ENCODE results near the gene AEN. TPM values are rescaled to one million over a fixed set of nuclear protein-coding genes. Genes with fewer than 3 reads are reported as not detected.
"Not testable (repeated sequence)": the region's sequence is repeated elsewhere in the genome, so short reads cannot be mapped to it uniquely, and the experiment has no call there.

Gene AEN
- total and polyA plus RNA-seq, 8 donors: 3.2 to 20.7 (median 5.0) TPM

DNA sequence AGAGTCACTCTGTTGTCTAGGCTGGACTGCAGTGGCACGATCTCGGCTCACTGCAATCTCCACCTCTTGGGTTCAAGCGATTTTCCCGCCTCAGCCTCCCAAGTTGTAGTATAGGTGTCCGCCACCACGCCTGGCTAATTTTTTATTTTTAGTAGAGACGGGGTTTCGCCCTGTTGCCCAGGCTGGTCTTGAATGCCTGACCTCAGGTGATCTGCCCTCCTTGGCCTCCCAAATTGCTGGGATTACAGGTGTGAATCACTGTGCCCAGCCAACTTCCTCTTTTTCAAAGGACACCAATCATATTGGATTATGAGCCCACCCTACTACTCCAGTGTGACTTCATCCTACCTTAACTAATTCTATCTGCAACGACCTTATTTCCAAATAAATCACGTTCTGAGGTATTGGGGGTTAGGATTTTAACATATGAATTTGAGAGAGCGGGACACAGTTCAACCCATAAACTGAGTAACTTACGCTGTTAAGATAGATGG lies 20.9 kb downstream of the AEN start:
- no peak overlapping the region for H3K4me3 ChIP-seq
- peaks cover 18 to 59% of the 10 kb centered on the region in 2 donors for H3K4me1 ChIP-seq
- TF ChIP-seq, protein P1, sequence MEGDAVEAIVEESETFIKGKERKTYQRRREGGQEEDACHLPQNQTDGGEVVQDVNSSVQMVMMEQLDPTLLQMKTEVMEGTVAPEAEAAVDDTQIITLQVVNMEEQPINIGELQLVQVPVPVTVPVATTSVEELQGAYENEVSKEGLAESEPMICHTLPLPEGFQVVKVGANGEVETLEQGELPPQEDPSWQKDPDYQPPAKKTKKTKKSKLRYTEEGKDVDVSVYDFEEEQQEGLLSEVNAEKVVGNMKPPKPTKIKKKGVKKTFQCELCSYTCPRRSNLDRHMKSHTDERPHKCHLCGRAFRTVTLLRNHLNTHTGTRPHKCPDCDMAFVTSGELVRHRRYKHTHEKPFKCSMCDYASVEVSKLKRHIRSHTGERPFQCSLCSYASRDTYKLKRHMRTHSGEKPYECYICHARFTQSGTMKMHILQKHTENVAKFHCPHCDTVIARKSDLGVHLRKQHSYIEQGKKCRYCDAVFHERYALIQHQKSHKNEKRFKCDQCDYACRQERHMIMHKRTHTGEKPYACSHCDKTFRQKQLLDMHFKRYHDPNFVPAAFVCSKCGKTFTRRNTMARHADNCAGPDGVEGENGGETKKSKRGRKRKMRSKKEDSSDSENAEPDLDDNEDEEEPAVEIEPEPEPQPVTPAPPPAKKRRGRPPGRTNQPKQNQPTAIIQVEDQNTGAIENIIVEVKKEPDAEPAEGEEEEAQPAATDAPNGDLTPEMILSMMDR (IDR thresholded peaks at IDR 0.05): no peak
- peaks cover 0 to 11% of the 10 kb centered on the region in 2 donors for H3K36me3 ChIP-seq
- intact Hi-C loops (cut with DNase I): no loop called here
- ATAC-seq: no peak
- no peak for DNase-seq
- H3K27me3 ChIP-seq: no peaks in the 10 kb centered on the region
- H3K27ac ChIP-seq: peak overlapping the region in 1 of 2 donors; percentile 94
- H3K9me3 ChIP-seq: no peaks in the 10 kb centered on the region

DNA sequence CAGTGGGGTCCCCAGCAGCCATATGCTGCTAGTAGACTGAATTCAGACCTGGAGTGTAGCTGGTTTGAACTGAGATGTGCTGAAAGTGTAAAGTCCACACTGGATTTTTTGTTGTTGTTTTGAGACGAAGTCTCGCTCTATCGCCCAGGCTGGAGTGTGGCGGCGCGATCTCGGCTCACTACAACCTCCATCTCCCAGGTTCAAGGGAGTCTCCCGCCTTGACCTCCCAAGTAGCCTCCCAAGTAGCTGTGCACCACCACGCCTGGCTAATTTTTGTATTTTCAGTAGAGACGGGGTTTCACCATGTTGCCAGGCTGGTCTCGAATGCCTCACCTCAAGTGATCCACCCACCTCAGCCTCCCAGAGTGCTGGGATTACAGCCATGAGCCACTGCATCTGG lies 21.4 kb downstream of the AEN start:
- H3K27ac ChIP-seq; H3K9me3 ChIP-seq; DNase-seq; H3K4me3 ChIP-seq; ATAC-seq; intact Hi-C loops (cut with DNase I); H3K27me3 ChIP-seq: not testable (repeated sequence)
- peaks cover 18 to 62% of the 10 kb centered on the region in 2 donors for H3K4me1 ChIP-seq
- peaks cover 0 to 11% of the 10 kb centered on the region in 2 donors for H3K36me3 ChIP-seq

DNA sequence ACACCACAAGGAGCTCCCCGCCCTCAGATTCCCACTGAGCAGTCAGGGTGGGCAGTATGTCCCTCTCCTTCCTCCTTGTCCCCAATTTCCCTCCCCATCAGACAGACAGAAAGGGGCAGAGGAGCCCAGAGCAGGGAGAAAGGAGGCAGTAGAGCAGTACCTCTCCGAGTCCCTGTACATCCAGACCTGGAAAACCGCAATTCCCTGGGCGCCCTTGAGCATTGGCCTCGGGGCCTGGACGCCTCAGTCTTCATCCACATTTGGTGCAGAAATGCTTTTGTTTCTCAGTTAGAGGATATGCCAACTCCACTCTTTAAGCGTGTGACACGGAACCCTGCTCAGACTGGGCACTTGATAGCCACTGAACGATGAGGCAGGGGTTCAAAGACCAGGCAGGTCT lies 23.6 kb downstream of the AEN start:
- Histone ChIP-seq H3K36me3 (peaks cover 0 to 11% of the 10 kb centered on the region in 2 donors), H3K27me3 (no peaks in the 10 kb centered on the region), H3K4me3 (no peak overlapping the region), H3K27ac (no peak overlapping the region), H3K9me3 (no peaks in the 10 kb centered on the region), H3K4me1 (peaks cover 13 to 61% of the 10 kb centered on the region in 2 donors)
- intact Hi-C loops (cut with DNase I): no loop called here
- ATAC-seq (no peak), DNase-seq (no peak)
- TF ChIP-seq, protein P1 (IDR thresholded peaks at IDR 0.05): no peak

DNA sequence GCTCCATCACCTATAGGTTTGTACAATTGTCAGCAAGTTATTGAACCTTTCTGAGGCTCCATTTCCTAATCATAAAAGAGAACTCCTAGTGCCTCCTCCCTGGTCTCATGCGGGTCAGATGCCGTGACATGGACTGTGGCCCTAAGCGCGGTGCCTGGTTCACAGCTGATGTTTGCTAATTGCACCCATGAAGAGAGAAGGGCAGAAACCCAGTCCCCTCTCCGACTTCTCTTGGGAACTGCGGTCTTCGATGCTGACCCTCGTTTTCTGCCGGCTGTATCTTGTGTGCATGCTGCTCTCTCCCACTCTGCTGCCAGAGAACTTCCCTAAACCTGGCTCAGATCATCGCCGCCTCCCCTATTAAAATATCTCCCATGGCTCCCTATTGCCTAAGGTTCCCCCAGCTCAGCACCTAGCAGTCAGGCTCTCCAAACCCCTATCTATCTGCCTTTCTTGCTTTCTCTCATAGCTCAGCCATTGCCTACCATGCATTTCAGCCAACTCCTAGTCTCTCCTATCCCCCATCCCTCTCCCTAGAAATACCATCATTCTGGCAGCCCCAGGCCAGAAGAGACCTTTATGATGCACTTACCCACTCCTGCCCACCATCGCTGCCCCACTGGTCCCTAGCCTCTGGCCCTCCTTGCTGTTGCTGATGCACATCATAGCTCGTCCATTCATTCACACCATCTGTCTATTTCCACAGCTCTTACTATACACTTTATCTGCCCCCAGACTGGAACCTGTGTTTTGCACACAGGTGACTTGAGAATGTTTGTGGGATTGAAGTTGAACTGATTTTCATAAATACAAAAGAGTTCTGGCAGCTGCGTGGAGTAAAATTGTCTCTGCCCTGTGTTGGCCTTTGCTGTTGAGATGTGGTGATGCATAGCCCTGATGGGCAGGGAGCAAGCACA lies 24.3 kb downstream of the AEN start:
- no peak overlapping the region for H3K27ac ChIP-seq
- no peaks in the 10 kb centered on the region for H3K27me3 ChIP-seq
- TF ChIP-seq, protein P1 (IDR thresholded peaks at IDR 0.05): no peak
- H3K9me3 ChIP-seq: no peaks in the 10 kb centered on the region
- ATAC-seq (no peak), DNase-seq (no peak)
- no peak overlapping the region for H3K4me3 ChIP-seq
- H3K36me3 ChIP-seq: peaks cover 0 to 11% of the 10 kb centered on the region in 2 donors
- peaks cover 13 to 59% of the 10 kb centered on the region in 2 donors for H3K4me1 ChIP-seq
- intact Hi-C loops (cut with DNase I): no loop called here

DNA sequence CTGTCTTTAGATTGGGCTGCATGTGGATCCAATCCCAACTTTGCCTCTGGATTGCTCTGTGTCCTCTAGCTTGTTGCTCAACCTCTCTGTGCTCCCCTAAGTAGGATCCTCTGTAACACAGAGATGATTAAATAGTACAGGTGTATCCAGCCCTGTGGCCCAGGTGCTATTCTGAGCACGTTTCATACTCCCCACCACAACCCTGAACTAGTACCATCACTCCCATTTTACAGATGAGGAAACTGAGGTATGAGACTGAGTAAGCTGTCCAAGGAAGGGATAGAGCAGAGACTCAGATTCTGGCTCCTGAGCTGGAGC lies 24.9 kb downstream of the AEN start:
- no peak for DNase-seq
- Histone ChIP-seq H3K27ac (no peak overlapping the region), H3K36me3 (peaks cover 0 to 11% of the 10 kb centered on the region in 2 donors), H3K4me3 (no peak overlapping the region), H3K27me3 (no peaks in the 10 kb centered on the region), H3K4me1 (peaks cover 13 to 58% of the 10 kb centered on the region in 2 donors), H3K9me3 (no peaks in the 10 kb centered on the region)
- TF ChIP-seq, protein P1 (IDR thresholded peaks at IDR 0.05): no peak
- ATAC-seq: no peak
- intact Hi-C loops (cut with DNase I): no loop called here
